ENCODE measurements around the gene ANO3. TPM values are rescaled to one million over a fixed set of nuclear protein-coding genes. Genes with fewer than 3 reads are reported as not detected.

ANO3 gene
- total and polyA plus RNA-seq, 8 donors: 0.18 to 0.58 TPM; not detected in 6

- Histone ChIP-seq H3K36me3 (no peaks in the 10 kb centered on the region), H3K27ac (no peak overlapping the region), H3K27me3 (no peaks in the 10 kb centered on the region), H3K9me3 (peaks cover 0 to 10% (median 0%) of the 10 kb centered on the region in 4 donors), H3K4me1 (no peaks in the 10 kb centered on the region), H3K4me3 (no peak overlapping the region)
- no peak for DNase-seq
- WGBS, 5 donors: 60 to 81% (median 70%) methylated on average over 2 of the region's 2 CpGs
- intact Hi-C loops (cut with DNase I; ENCODE audit: low total_unique reads): no loop called here
- TF ChIP-seq POLR2AphosphoS5 (IDR thresholded peaks at IDR 0.05) (no peak), POLR2A (IDR thresholded peaks at IDR 0.05) (no peak), CTCF (IDR thresholded peaks at IDR 0.05) (no peak), EP300 (IDR thresholded peaks at IDR 0.05) (no peak)
Measured at GRCh38 chr11:26597899-26598298, 266.0 kb downstream of the ANO3 start.

GRCh38 chr11:26599425-26599824, 267.5 kb downstream of the ANO3 start:
- TF ChIP-seq POLR2AphosphoS5 (IDR thresholded peaks at IDR 0.05) (no peak), CTCF (IDR thresholded peaks at IDR 0.05) (no peak), EP300 (IDR thresholded peaks at IDR 0.05) (no peak), POLR2A (IDR thresholded peaks at IDR 0.05) (no peak)
- no peaks in the 10 kb centered on the region for H3K36me3 ChIP-seq
- intact Hi-C loops (cut with DNase I; ENCODE audit: low total_unique reads): no loop called here
- peak in 1 of 2 donors; percentile 33 for DNase-seq
- no peak overlapping the region for H3K27ac ChIP-seq
- no peak overlapping the region for H3K4me3 ChIP-seq
- WGBS, 5 donors: 75 to 84% (median 79%) methylated on average over 2 of the region's 2 CpGs
- no peaks in the 10 kb centered on the region for H3K4me1 ChIP-seq
- H3K9me3 ChIP-seq: peaks cover 0 to 10% (median 0%) of the 10 kb centered on the region in 4 donors
- no peaks in the 10 kb centered on the region for H3K27me3 ChIP-seq

- 62 to 78% (median 70%) methylated on average over 3 of the region's 4 CpGs for WGBS, 5 donors
Measured at GRCh38 chr11:26599876-26600434, 268.0 kb downstream of the ANO3 start.

GRCh38 chr11:26607725-26608506, 276.0 kb downstream of the ANO3 start:
- no peak for DNase-seq
- Histone ChIP-seq H3K9me3 (peaks cover 0 to 15% (median 2%) of the 10 kb centered on the region in 4 donors), H3K27me3 (no peaks in the 10 kb centered on the region), H3K36me3 (no peaks in the 10 kb centered on the region), H3K4me1 (no peaks in the 10 kb centered on the region), H3K27ac (no peak overlapping the region), H3K4me3 (no peak overlapping the region)
- TF ChIP-seq EP300 (IDR thresholded peaks at IDR 0.05): no peak
- no peak for TF ChIP-seq POLR2AphosphoS5 (IDR thresholded peaks at IDR 0.05)
- no peak for TF ChIP-seq POLR2A (IDR thresholded peaks at IDR 0.05)
- TF ChIP-seq CTCF (IDR thresholded peaks at IDR 0.05): no peak
- intact Hi-C loops (cut with DNase I; ENCODE audit: low total_unique reads): no loop called here
- 71 to 86% (median 77%) methylated on average over 7 of the region's 7 CpGs for WGBS, 5 donors

More at GRCh38 chr11:26599876-26600434, 268.0 kb downstream of the ANO3 start:
- Histone ChIP-seq H3K27me3 (no peaks in the 10 kb centered on the region), H3K9me3 (peaks cover 0 to 10% (median 0%) of the 10 kb centered on the region in 4 donors), H3K27ac (no peak overlapping the region), H3K36me3 (no peaks in the 10 kb centered on the region), H3K4me1 (no peaks in the 10 kb centered on the region), H3K4me3 (no peak overlapping the region)
- DNase-seq: no peak
- intact Hi-C loops (cut with DNase I; ENCODE audit: low total_unique reads): no loop called here
- TF ChIP-seq CTCF (IDR thresholded peaks at IDR 0.05) (no peak), POLR2A (IDR thresholded peaks at IDR 0.05) (no peak), EP300 (IDR thresholded peaks at IDR 0.05) (no peak), POLR2AphosphoS5 (IDR thresholded peaks at IDR 0.05) (no peak)

All from stomach (tissue), 9 donors.